Measurements from ENCODE around the gene EDC3. TPM values are rescaled to one million over a fixed set of nuclear protein-coding genes. Genes with fewer than 3 reads are reported as not detected.
"Not testable (repeated sequence)": the region's sequence is repeated elsewhere in the genome, so short reads cannot be mapped to it uniquely, and the experiment has no call there.

Gene EDC3
- total RNA-seq, 2 experiments from 2014 or later, result 34.9 to 41.1 TPM

DNA sequence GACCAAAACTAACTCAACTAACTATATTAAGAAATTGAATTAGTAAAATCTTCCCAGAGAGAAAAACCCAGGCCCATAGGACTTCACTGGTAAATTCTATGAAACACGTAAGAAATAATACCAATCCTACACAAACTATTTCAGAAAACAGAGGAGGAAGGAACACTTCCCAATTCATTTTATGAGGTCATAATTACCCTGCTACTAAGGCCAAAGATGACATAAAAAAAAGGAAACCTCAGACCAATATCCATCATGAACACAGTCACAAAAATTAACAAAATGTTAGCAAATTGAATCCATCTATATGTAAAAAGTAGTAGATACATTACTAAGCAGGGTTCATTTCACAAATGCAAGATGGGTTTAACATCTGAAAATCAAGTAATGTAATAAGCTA is 3.5 kb downstream of the EDC3 start:
- no peak overlapping the region for H3K27ac Mint-ChIP-seq
- H3K36me3 Mint-ChIP-seq (ENCODE audit: low read depth), result peaks cover 4% of the 10 kb centered on the region
- no peak overlapping the region for H3K4me3 Mint-ChIP-seq
- peaks cover 42% of the 10 kb centered on the region for H3K4me1 Mint-ChIP-seq
- no peaks in the 10 kb centered on the region for H3K27me3 Mint-ChIP-seq
- DNase-seq, result no peak
- no peaks in the 10 kb centered on the region for H3K9me3 Mint-ChIP-seq
- ChIA-PET CTCF (no interaction called here), POLR2A (no interaction called here)

DNA sequence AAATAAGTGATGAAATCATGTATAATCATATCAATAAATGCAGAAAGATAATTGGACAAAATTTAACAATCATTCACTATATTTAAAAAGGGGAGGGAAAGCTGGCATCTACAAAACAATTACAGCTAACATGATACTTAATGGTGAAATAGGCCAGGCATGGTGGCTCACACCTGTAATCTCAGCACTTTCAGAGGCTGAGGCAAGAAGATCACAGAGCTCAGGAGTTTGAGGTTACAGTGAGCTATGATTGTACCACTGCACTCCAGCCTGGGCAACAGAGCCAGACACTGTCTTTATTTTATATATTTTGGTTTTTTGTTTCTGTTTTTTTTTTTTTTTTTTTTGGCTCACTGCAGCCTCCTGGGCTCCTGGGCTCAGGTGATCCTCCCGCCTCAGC is 12.1 kb downstream of the EDC3 start:
- H3K4me3 Mint-ChIP-seq, result no peak overlapping the region
- CTCF ChIA-PET, result interaction anchor here (0.6 to 1.2 kb wide), 3 partner anchors 16 to 551 kb away, joined by 3 to 4 read pairs (median 3); no protein-coding TSS in a partner anchor
- H3K27ac Mint-ChIP-seq, result no peak overlapping the region

DNA sequence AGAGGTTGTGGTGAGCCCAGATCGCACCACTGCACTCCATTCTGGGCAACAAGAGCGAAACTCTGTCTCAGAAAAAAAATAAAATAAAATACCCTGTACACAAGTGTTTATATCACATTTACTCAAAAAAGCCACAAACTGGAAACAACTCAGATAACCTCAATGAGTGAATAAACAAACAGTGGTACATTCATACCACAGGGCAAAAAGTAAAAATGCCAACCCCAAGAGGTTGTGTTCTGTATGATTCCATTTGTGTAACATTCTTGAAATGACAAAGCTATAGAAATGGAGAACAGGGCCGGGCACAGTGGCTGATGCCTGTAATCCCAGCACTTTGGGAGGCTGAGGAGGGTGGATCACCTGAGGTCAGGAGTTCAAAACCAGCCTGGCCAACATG is 12.9 kb downstream of the EDC3 start:
- Mint-ChIP-seq H3K27me3 (no peaks in the 10 kb centered on the region), H3K27ac (no peak overlapping the region), H3K4me3 (no peak overlapping the region), H3K36me3 (ENCODE audit: low read depth) (peaks cover 26% of the 10 kb centered on the region), H3K9me3 (peaks cover 5% of the 10 kb centered on the region), H3K4me1 (peaks cover 5% of the 10 kb centered on the region)
- ChIA-PET POLR2A (no interaction called here), CTCF (interaction anchor here (1.2 kb wide), 1 partner anchor 88 kb away, joined by 3 read pairs; no protein-coding TSS in a partner anchor)
- no peak for DNase-seq

More for the DNA sequence above, 12.1 kb downstream of the EDC3 start:
- POLR2A ChIA-PET, result no interaction called here
- no peak for DNase-seq
- Mint-ChIP-seq H3K36me3 (ENCODE audit: low read depth) (peaks cover 26% of the 10 kb centered on the region), H3K9me3 (peaks cover 5% of the 10 kb centered on the region), H3K27me3 (no peaks in the 10 kb centered on the region), H3K4me1 (peaks cover 5% of the 10 kb centered on the region)

DNA sequence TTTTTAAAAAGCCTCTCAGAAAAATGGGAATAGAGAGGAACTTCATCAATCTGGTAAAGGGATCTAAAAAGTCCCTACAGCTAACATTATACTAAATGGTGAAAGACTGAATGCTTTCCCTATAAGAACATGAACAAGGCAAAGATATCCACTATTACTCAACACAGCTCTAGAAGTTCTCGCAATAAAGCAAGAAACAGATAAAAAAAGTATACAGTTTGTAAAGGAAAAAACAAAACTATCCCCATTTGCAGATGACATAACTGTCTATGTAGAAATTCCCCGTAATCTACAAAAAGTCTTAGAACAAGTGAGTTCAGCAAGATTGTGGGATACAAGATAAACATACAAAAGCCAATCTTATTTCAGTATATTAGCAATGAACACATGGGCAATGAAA is 15.4 kb downstream of the EDC3 start:
- POLR2A ChIA-PET, result no interaction called here
- H3K36me3 Mint-ChIP-seq (ENCODE audit: low read depth), result peaks cover 19% of the 10 kb centered on the region
- no peaks in the 10 kb centered on the region for H3K27me3 Mint-ChIP-seq
- no peak overlapping the region for H3K4me3 Mint-ChIP-seq
- peaks cover 9% of the 10 kb centered on the region for H3K4me1 Mint-ChIP-seq
- H3K27ac Mint-ChIP-seq, result no peak overlapping the region
- H3K9me3 Mint-ChIP-seq, result peaks cover 4% of the 10 kb centered on the region
- DNase-seq, result no peak
- CTCF ChIA-PET, result no interaction called here

DNA sequence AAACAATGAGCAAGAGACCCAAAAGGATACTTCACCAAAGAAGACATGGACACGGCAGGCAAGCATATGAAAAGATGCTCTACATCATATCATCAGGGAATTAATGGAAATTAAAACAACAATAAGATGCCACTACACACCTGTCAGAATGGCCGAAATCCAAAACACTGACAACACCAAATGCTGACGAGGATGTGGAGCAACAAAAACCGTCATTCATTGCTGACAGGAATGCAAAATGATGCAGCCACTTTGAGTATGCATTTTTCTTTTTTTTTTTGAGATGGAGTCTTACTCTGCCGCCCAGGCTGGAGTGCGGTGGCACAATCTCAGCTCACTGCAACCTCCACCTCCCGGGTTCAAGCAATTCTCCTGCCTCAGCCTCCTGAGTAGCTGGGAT is 19.0 kb downstream of the EDC3 start:
- Mint-ChIP-seq H3K9me3 (no peaks in the 10 kb centered on the region), H3K27me3 (no peaks in the 10 kb centered on the region), H3K27ac (no peak overlapping the region), H3K4me1 (peaks cover 3% of the 10 kb centered on the region), H3K36me3 (ENCODE audit: low read depth) (peaks cover 11% of the 10 kb centered on the region), H3K4me3 (no peak overlapping the region)
- ChIA-PET CTCF (no interaction called here), POLR2A (no interaction called here)
- no peak for DNase-seq

DNA sequence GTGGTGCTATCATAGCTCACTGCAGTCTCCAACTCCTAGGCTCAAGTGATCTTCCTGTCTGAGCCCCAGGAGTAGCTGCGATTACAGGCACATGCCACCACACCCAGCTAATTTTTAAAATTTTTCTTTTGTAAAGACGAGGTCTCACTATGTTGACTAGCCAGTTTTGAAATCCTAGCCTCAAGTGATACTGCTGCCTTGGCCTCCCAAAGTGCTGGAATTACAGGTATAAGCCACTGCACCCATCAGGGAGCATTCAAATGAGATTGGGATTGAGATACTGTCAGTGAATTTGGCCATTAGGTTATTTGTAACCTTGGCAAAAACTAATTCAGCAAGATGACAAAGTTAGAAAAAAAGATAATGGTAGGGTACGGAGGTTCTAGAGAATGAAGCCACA is 21.7 kb downstream of the EDC3 start:
- Mint-ChIP-seq H3K27me3 (no peaks in the 10 kb centered on the region), H3K9me3 (no peaks in the 10 kb centered on the region), H3K36me3 (ENCODE audit: low read depth) (peaks cover 17% of the 10 kb centered on the region), H3K4me1 (peaks cover 3% of the 10 kb centered on the region), H3K27ac (no peak overlapping the region), H3K4me3 (no peak overlapping the region)
- no peak for DNase-seq
- ChIA-PET POLR2A (interaction anchor here (0.6 kb wide), 1 partner anchor 194 kb away, joined by 4 read pairs; no protein-coding TSS in a partner anchor), CTCF (interaction anchor here (1.0 kb wide), 1 partner anchor 11 kb away, joined by 3 read pairs; no protein-coding TSS in a partner anchor)

DNA sequence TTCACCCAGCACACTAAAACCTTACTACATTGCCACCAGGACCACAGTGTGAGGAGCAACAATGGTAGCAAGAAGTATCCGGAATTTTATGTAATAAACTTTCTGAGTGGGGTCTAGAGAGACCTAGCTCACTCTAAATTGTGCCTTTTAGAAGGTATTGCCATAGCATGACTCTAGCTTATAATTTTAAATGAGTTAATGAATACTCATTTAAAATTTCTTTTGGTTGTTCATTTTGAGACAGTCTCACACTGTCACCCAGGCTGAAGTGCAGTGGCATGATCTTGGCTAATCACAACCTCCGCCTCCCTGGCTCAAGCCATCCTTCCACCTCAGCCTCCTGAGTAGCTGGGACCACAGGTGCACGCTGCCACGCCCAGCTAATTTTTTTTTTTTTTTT is 26.2 kb downstream of the EDC3 start:
- Mint-ChIP-seq H3K4me3 (no peak overlapping the region), H3K36me3 (ENCODE audit: low read depth) (peaks cover 17% of the 10 kb centered on the region), H3K27ac (no peak overlapping the region), H3K9me3 (no peaks in the 10 kb centered on the region), H3K4me1 (no peaks in the 10 kb centered on the region), H3K27me3 (no peaks in the 10 kb centered on the region)
- ChIA-PET POLR2A (no interaction called here), CTCF (interaction anchor here (0.6 to 1.0 kb wide), 3 partner anchors 12 to 621 kb away, joined by 3 to 5 read pairs (median 4); no protein-coding TSS in a partner anchor)
- no peak for DNase-seq

DNA sequence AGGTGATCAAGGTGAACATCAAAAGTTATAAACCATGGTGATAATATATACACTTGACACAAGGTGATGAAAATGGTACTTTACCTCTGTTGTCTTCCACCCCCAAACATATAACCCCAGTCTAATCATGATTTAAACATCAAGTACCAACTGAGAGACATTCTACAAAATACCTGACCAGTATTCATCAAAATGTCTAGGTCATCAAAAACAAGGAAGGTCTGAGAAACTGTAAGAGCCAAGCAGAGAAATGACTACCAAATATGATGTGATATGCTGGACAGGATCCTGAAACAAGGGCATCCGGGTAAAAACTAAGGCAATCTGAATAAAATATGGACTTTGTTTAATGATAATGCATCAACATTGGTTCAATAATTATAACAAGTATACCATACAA is 27.8 kb downstream of the EDC3 start:
- Mint-ChIP-seq H3K27me3 (no peaks in the 10 kb centered on the region), H3K9me3 (no peaks in the 10 kb centered on the region), H3K4me3 (no peak overlapping the region), H3K36me3 (ENCODE audit: low read depth) (peaks cover 10% of the 10 kb centered on the region), H3K27ac (no peak overlapping the region), H3K4me1 (peaks cover 2% of the 10 kb centered on the region)
- ChIA-PET CTCF (no interaction called here), POLR2A (no interaction called here)
- no peak for DNase-seq

DNA sequence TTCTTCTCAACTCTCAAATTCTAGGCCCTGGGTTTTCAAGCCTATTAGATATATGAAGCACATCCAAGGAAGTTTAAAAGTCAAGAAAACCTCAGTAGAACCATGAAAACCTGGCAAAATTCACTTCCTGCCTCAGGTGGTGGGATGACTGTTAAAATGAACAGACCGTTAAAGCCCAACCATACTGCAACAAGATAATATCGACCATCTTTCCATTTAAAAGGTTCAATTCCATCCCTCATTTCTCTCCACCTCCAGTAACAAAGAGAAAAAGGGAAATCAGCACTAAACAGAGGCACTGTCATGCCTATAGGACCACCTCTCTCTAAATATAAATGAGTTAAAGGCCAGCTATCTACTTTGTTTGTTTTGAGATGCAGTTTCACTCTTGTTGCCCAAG is 31.2 kb downstream of the EDC3 start:
- Mint-ChIP-seq H3K27me3 (no peaks in the 10 kb centered on the region), H3K4me3 (no peak overlapping the region), H3K27ac (no peak overlapping the region), H3K4me1 (peaks cover 5% of the 10 kb centered on the region), H3K36me3 (ENCODE audit: low read depth) (no peaks in the 10 kb centered on the region), H3K9me3 (no peaks in the 10 kb centered on the region)
- DNase-seq, result no peak
- POLR2A ChIA-PET, result no interaction called here
- CTCF ChIA-PET, result interaction anchor here (0.6 to 1.5 kb wide), 2 partner anchors 33 to 127 kb away, joined by 3 read pairs; no protein-coding TSS in a partner anchor

DNA sequence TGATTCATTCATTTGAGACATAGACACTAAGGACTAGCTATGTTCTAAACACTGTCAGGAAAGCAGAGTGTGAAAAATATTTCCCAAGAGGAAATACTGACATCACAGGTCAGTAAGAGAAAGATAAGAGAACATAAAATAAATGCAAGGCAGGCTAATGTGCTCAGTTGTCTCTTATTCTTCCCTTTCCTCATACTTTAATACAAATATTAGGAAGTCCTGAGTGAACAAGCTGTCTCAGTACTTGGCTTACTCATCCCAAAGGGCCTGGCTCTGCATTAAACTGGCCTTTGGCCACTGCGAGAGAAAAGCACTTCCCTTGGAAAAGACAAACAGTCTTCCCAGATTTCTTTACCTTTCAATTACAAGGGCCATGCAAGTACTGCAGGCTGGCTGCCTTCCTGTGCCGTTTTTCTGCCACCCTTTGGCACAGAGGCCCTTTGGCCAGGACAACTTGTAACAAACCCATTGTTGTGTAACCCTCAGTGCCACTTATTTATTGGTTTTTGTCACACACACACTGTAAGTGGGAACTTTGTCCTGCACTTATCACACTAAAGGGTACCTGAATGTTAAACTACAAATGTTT is 31.7 kb downstream of the EDC3 start:
- DNase-seq, result no peak
- CTCF ChIA-PET, result interaction anchor here (0.6 to 1.1 kb wide), 5 partner anchors 11 to 331 kb away, joined by 3 to 4 read pairs (median 3); no protein-coding TSS in a partner anchor
- Mint-ChIP-seq H3K4me1 (peaks cover 5% of the 10 kb centered on the region), H3K27ac (no peak overlapping the region), H3K27me3 (no peaks in the 10 kb centered on the region), H3K4me3 (no peak overlapping the region), H3K36me3 (ENCODE audit: low read depth) (no peaks in the 10 kb centered on the region), H3K9me3 (no peaks in the 10 kb centered on the region)
- POLR2A ChIA-PET, result no interaction called here

DNA sequence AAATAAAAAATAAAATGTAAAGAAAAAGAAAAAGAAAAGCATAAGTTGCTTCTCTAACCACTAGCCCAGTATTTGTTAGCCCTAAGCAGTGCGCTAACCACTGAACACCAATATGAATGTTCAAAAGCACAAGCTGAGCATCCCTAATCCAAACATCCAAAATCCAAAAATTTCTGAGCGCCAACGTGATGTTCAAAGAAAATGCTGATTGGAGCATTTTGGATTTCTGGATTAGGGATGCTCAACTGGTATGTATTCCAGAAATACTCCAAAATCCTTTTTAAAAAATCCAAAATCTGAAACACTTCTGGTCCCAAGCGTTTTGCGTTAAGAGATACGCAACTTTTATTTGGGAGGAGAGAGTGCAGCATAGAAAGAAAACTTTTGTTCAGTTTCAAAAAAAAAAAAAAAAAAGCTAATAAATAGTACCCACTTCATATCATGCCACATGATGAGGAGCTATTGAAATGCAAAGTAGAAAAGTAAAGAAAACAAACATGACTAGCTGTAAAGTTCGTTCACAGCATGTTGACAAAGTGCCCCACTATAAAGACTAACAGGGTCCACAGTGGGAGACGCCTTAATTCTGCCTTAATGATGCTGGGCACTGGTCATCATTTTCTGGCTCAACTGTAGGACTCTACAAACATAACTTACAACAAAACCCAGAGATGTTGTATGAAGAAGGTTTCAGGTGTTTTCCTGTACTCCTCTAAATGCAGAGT is 32.4 kb downstream of the EDC3 start:
- no peak for DNase-seq
- H3K9me3 Mint-ChIP-seq, result no peaks in the 10 kb centered on the region
- H3K27ac Mint-ChIP-seq, result no peak overlapping the region
- CTCF ChIA-PET, result interaction anchor here (0.6 to 1.1 kb wide), 5 partner anchors 11 to 331 kb away, joined by 3 to 4 read pairs (median 3); no protein-coding TSS in a partner anchor
- H3K36me3 Mint-ChIP-seq (ENCODE audit: low read depth), result no peaks in the 10 kb centered on the region
- H3K27me3 Mint-ChIP-seq, result no peaks in the 10 kb centered on the region
- POLR2A ChIA-PET, result no interaction called here
- no peak overlapping the region for H3K4me3 Mint-ChIP-seq
- peaks cover 6% of the 10 kb centered on the region for H3K4me1 Mint-ChIP-seq

DNA sequence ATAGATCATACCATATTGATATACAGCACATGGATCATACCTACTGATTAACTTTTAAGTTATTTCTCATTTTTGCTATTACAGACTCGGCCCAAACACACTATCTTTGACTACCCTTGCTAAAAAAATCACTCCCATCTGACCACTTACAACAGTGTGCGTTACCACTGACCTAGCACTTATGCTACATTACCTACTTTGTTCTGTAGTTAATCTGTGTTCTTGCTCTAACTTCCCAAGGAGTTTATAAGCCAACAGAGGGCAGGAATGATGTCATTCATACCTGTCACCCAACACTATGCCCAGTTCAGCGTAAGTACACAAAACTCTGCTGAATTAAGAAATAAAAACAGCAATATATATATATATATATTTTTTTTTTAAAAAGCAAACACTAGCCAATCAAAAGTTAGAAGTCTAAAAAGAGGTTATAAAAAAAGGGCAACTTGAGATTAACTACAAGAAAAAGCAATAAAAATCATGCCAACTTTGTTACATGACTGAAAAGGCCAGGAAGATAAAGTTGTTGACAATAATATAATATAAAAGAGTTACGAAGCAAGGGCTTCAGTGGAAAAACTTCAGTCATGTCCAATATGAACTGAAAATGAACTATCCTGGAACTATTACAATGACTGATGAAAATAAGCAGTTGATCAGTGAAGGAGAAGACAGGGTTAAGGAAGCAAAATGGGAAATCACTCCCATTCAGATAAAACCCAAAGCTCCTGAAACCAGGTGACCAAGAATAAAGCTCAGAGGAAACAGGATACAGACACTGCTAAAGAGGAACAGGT is 33.6 kb downstream of the EDC3 start:
- Mint-ChIP-seq H3K4me1 (peaks cover 12% of the 10 kb centered on the region), H3K9me3 (no peaks in the 10 kb centered on the region), H3K27me3 (no peaks in the 10 kb centered on the region), H3K4me3 (no peak overlapping the region), H3K27ac (no peak overlapping the region), H3K36me3 (ENCODE audit: low read depth) (no peaks in the 10 kb centered on the region)
- POLR2A ChIA-PET, result no interaction called here
- CTCF ChIA-PET, result interaction anchor here (0.7 kb wide), 1 partner anchor 85 kb away, joined by 3 read pairs; no protein-coding TSS in a partner anchor
- no peak for DNase-seq

DNA sequence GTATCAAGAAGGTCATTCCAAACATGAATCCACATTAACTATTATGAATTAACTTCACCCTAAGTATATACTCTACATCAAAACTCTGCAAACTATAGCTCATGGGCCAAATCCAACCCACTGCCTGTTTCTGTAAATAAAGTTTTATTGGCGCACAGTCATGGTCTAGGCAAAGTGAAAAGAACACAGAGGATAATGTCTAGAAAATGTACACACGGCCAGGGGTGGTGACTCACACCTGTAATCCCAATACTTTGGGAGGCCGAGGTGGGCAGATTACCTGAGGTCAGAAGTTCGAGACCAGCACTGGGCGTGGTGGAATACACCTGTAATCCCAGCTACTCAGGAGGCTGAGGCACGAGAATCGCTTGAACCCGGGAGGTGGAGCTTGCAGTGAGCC is 34.5 kb downstream of the EDC3 start:
- peaks cover 12% of the 10 kb centered on the region for H3K4me1 Mint-ChIP-seq
- POLR2A ChIA-PET; DNase-seq; H3K4me3 Mint-ChIP-seq; H3K27ac Mint-ChIP-seq; H3K36me3 Mint-ChIP-seq (ENCODE audit: low read depth); H3K9me3 Mint-ChIP-seq; H3K27me3 Mint-ChIP-seq: not testable (repeated sequence)
- CTCF ChIA-PET, result interaction anchor here (0.7 to 1.2 kb wide), 2 partner anchors 40 to 703 kb away, joined by 3 read pairs; no protein-coding TSS in a partner anchor

Measured in activated CD4-positive, alpha-beta T cell treated with anti-CD3 and anti-CD28 coated beads, Interleukin-2, amount 10 ng/mL, durations not matched to agents 7 days and 5 days (primary cell).